ENCODE results near the gene IQGAP2. TPM values are rescaled to one million over a fixed set of nuclear protein-coding genes. Genes with fewer than 3 reads are reported as not detected.
A peak's percentile ranks its signal among the peaks of the same experiment; 100 is the strongest.

The IQGAP2 gene
- polyA plus RNA-seq, 1 experiment = 0.01 TPM

DNA sequence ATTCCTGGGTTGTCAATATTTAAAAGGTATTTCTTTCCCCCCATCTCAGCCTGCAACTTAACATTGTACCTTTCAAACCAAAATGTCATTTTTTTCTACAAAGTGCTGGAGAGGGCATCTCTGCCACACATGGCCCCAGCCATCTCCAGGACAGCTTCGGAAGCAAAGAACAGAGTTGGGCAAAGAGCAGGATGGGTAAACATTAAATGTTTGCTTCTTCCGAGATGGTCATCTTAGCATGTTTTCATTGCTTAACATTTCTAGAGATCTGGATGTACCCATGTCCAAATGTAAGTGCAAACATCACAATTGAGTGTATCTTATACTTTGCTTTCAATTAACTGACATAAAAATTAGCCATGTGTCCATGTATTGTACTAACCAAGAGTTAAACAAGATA, 234.4 kb downstream of the IQGAP2 start:
- Histone ChIP-seq H3K36me3 (ENCODE audit: control insufficient read depth, insufficient read depth, low read length) (no peaks in the 10 kb centered on the region), H3K27me3 (ENCODE audit: control insufficient read depth, insufficient read depth, low read length) (no peaks in the 10 kb centered on the region), H3K4me3 (ENCODE audit: low read depth, low read length) (no peak overlapping the region)
- ChIA-PET POLR2A (no interaction called here), CTCF (interaction anchor here (0.7 to 3.0 kb wide), 4 partner anchors 11 to 137 kb away, joined by 3 to 22 read pairs (median 8); no protein-coding TSS in a partner anchor)
- DNase-seq (ENCODE audit: low read depth) = no peak
- TF ChIP-seq, protein P1, sequence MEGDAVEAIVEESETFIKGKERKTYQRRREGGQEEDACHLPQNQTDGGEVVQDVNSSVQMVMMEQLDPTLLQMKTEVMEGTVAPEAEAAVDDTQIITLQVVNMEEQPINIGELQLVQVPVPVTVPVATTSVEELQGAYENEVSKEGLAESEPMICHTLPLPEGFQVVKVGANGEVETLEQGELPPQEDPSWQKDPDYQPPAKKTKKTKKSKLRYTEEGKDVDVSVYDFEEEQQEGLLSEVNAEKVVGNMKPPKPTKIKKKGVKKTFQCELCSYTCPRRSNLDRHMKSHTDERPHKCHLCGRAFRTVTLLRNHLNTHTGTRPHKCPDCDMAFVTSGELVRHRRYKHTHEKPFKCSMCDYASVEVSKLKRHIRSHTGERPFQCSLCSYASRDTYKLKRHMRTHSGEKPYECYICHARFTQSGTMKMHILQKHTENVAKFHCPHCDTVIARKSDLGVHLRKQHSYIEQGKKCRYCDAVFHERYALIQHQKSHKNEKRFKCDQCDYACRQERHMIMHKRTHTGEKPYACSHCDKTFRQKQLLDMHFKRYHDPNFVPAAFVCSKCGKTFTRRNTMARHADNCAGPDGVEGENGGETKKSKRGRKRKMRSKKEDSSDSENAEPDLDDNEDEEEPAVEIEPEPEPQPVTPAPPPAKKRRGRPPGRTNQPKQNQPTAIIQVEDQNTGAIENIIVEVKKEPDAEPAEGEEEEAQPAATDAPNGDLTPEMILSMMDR (IDR thresholded peaks at IDR 0.05; ENCODE audit: insufficient read depth, low read depth, low read length) = no peak

DNA sequence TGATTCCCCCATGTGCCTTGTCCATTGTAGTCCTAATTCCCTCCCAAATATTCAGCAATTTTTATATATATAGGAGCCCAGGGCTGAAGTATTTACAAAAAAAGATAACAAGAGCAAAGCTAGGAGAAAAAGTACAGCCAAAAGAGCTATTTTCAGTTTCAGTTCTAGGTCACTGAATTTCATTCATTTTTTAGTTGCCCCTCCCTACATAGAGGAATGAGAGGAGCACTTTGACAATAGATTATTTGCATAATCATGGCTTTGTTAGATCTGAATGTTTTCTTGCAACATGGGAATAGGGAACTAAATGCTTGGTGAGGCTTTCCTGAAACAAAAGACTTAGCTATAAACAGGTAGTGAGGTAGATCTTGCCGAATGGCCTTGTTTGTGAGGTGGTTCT, 235.4 kb downstream of the IQGAP2 start:
- no peak overlapping the region for H3K4me3 ChIP-seq (ENCODE audit: low read depth, low read length)
- H3K36me3 ChIP-seq (ENCODE audit: control insufficient read depth, insufficient read depth, low read length) = no peaks in the 10 kb centered on the region
- POLR2A ChIA-PET = no interaction called here
- no peaks in the 10 kb centered on the region for H3K27me3 ChIP-seq (ENCODE audit: control insufficient read depth, insufficient read depth, low read length)
- TF ChIP-seq, protein P1 (IDR thresholded peaks at IDR 0.05; ENCODE audit: insufficient read depth, low read depth, low read length) = no peak
- CTCF ChIA-PET = interaction anchor here (0.7 to 3.0 kb wide), 4 partner anchors 12 to 136 kb away, joined by 3 to 22 read pairs (median 8); no protein-coding TSS in a partner anchor
- no peak for DNase-seq (ENCODE audit: low read depth)

DNA sequence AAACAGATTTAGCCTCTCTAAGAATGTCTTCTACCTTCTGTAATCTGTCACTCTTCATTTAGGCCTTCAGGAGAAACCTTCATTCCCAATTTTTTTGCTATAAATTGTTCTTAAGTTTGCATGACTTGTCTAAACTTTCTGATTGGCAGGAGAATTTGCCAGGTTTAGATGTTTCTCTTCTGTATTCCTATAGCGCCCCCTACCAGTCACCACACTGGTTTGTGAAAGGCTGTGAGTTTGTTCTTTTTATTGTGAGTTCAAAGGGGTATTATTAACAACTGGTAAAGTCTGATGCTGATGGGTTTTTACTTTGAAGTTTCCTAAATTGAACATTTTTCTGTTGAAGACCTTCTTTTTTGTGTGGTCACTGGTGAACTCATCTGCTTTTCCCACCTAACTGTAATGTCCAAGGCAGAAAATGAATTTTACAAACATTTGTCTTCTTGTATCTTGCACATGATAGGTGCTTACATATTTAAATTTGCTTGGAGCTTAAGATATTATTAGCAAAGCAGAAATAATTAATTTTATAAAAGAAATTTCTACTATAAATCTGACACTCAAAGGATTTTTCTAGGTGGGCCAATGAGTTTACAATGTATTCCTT, 238.5 kb downstream of the IQGAP2 start:
- CTCF ChIA-PET = interaction anchor here (0.7 to 4.8 kb wide), 14 partner anchors 10 to 133 kb away, joined by 3 to 93 read pairs (median 4); no protein-coding TSS in a partner anchor
- no peak for DNase-seq (ENCODE audit: low read depth)
- Histone ChIP-seq H3K4me3 (ENCODE audit: low read depth, low read length) (no peak overlapping the region), H3K36me3 (ENCODE audit: control insufficient read depth, insufficient read depth, low read length) (no peaks in the 10 kb centered on the region), H3K27me3 (ENCODE audit: control insufficient read depth, insufficient read depth, low read length) (no peaks in the 10 kb centered on the region)
- POLR2A ChIA-PET = no interaction called here
- TF ChIP-seq, protein P1 (IDR thresholded peaks at IDR 0.05; ENCODE audit: insufficient read depth, low read depth, low read length) = peak; percentile 84

DNA sequence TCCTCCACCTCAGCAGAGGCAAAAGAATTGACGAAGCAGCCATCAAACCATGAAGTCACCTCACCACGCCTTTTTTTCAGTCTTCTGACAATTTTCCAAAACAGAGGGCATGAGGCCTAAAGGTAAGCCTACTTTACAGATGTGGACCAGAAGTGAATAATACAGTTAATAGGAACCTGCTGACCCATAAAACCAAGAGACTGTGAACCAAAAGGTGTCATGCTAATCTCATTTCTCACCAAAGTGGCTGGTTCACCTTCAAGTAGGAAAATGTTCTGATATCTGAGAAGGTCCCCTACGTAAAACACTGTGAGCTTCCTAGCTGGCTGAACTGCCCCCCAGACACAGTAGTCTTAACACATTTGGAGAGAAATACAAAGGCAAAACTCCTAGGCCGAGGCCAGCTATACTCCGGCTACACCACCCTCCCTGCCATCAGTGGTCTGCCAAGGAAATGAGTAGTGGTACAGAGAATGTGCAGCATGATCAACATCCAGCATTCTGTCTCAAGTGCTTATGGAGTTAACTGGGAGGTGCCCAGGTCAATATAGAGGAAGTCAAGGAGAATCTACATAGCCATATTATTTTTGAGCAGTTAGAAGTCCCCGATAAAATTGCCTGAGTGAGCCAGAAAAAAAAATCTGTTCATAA, 239.4 kb downstream of the IQGAP2 start:
- no peaks in the 10 kb centered on the region for H3K27me3 ChIP-seq (ENCODE audit: control insufficient read depth, insufficient read depth, low read length)
- ChIA-PET CTCF (interaction anchor here (0.7 to 4.8 kb wide), 14 partner anchors 9 to 132 kb away, joined by 3 to 93 read pairs (median 4); no protein-coding TSS in a partner anchor), POLR2A (no interaction called here)
- no peaks in the 10 kb centered on the region for H3K36me3 ChIP-seq (ENCODE audit: control insufficient read depth, insufficient read depth, low read length)
- DNase-seq (ENCODE audit: low read depth) = no peak
- TF ChIP-seq, protein P1 (IDR thresholded peaks at IDR 0.05; ENCODE audit: insufficient read depth, low read depth, low read length) = no peak
- no peak overlapping the region for H3K4me3 ChIP-seq (ENCODE audit: low read depth, low read length)

DNA sequence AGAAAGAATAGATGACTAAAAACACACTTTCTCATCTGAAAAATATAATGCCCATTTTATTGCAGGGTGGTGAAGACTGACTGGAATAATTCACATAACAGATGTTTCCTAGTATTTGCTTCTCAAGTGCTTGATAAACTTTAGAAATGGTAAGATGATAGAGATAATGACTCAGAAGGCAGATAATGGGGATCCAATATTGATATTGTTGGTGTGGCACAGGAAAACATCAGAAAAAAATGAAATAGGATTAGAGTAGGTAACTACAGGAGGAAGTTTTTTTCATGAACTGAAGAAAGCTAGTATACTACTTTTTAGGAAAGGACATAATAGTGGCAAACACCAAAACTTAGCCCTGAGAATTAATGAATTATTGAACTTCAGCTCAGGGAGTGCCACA, 240.3 kb downstream of the IQGAP2 start:
- Histone ChIP-seq H3K27me3 (ENCODE audit: control insufficient read depth, insufficient read depth, low read length) (no peaks in the 10 kb centered on the region), H3K36me3 (ENCODE audit: control insufficient read depth, insufficient read depth, low read length) (no peaks in the 10 kb centered on the region), H3K4me3 (ENCODE audit: low read depth, low read length) (no peak overlapping the region)
- ChIA-PET POLR2A (no interaction called here), CTCF (interaction anchor here (0.8 to 4.8 kb wide), 8 partner anchors 9 to 147 kb away, joined by 3 to 93 read pairs (median 6); no protein-coding TSS in a partner anchor)
- TF ChIP-seq, protein P1 (IDR thresholded peaks at IDR 0.05; ENCODE audit: insufficient read depth, low read depth, low read length) = no peak
- DNase-seq (ENCODE audit: low read depth) = no peak
